ENCODE data around the gene OTOG. TPM values are rescaled to one million over a fixed set of nuclear protein-coding genes. Genes with fewer than 3 reads are reported as not detected.

OTOG gene
- total RNA-seq, 3 donors from 2014 or later (not counting 1 experiment from before 2014, with no cell fraction given): not detected

DNA sequence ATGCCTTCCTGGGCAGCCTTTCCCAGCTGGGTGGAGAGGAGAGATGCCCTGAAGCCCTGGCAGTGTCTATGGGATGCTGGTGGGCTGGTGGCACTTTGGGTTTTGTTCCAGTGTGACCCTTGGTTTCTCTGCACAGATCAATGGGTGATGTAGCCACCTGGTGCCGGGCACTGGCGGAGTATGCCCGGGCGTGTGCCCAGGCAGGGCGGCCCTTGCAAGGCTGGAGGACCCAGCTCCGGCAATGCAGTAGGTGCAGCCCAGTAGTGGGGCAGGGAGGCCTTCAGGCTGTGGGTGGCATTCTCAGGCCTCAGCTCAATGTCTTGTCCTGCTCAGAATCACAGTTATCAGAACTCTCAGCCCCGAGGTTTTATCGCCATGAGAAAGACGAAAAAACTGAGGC, 11.9 kb downstream of the OTOG start:
- 91% methylated on average over 9 of the region's 9 CpGs for WGBS (ENCODE audit: insufficient coverage)
- intact Hi-C loops (cut with micrococcal nuclease): no loop called here
- no peaks in the 10 kb centered on the region for H3K9me3 ChIP-seq (ENCODE audit: control insufficient read depth, insufficient read depth, low read length)
- peaks cover 0 to 5% of the 10 kb centered on the region in 2 donors for H3K4me1 Mint-ChIP-seq
- no peaks in the 10 kb centered on the region for H3K27me3 ChIP-seq (ENCODE audit: control insufficient read depth, insufficient read depth, low read length)
- H3K36me3 ChIP-seq (ENCODE audit: control insufficient read depth, insufficient read depth, low read length): no peaks in the 10 kb centered on the region
- no peak overlapping the region for H3K4me3 Mint-ChIP-seq
- no peaks in the 10 kb centered on the region for H3K4me1 ChIP-seq (ENCODE audit: control insufficient read depth, insufficient read depth, low read length)
- TF ChIP-seq CTCF (IDR thresholded peaks at IDR 0.05): no peak
- H3K27ac Mint-ChIP-seq: no peak overlapping the region
- no peaks in the 10 kb centered on the region for H3K9me3 Mint-ChIP-seq
- H3K4me3 ChIP-seq (ENCODE audit: low read length): no peak overlapping the region
- no peaks in the 10 kb centered on the region for H3K36me3 Mint-ChIP-seq
- ATAC-seq (no peak), DNase-seq (no peak)
- no peak overlapping the region for H3K27ac ChIP-seq (ENCODE audit: low read length)
- peaks cover 0 to 3% of the 10 kb centered on the region in 2 donors for H3K27me3 Mint-ChIP-seq (ENCODE audit: low read depth in 2 of 2)

GRCh38 chr11:17559341-17560087, 12.5 kb downstream of the OTOG start:
- Histone ChIP-seq H3K36me3 (ENCODE audit: control insufficient read depth, insufficient read depth, low read length) (no peaks in the 10 kb centered on the region), H3K4me1 (ENCODE audit: control insufficient read depth, insufficient read depth, low read length) (no peaks in the 10 kb centered on the region), H3K9me3 (ENCODE audit: control insufficient read depth, insufficient read depth, low read length) (no peaks in the 10 kb centered on the region), H3K4me3 (ENCODE audit: low read length) (no peak overlapping the region), H3K27ac (ENCODE audit: low read length) (no peak overlapping the region), H3K27me3 (ENCODE audit: control insufficient read depth, insufficient read depth, low read length) (no peaks in the 10 kb centered on the region)
- Mint-ChIP-seq H3K36me3 (no peaks in the 10 kb centered on the region), H3K9me3 (no peaks in the 10 kb centered on the region), H3K4me1 (peaks cover 0 to 5% of the 10 kb centered on the region in 2 donors), H3K4me3 (no peak overlapping the region), H3K27me3 (ENCODE audit: low read depth in 2 of 2) (peaks cover 0 to 3% of the 10 kb centered on the region in 2 donors), H3K27ac (no peak overlapping the region)
- ATAC-seq (no peak), DNase-seq (no peak)
- intact Hi-C loops (cut with micrococcal nuclease): no loop called here
- WGBS (ENCODE audit: insufficient coverage): 85% methylated on average over 9 of the region's 9 CpGs
- TF ChIP-seq CTCF (IDR thresholded peaks at IDR 0.05): no peak

GRCh38 chr11:17560281-17561110, 13.4 kb downstream of the OTOG start:
- no peak overlapping the region for H3K4me3 ChIP-seq (ENCODE audit: low read length)
- Mint-ChIP-seq H3K4me3 (no peak overlapping the region), H3K27ac (no peak overlapping the region), H3K27me3 (ENCODE audit: low read depth in 2 of 2) (peaks cover 0 to 3% of the 10 kb centered on the region in 2 donors), H3K4me1 (peaks cover 0 to 5% of the 10 kb centered on the region in 2 donors), H3K9me3 (no peaks in the 10 kb centered on the region), H3K36me3 (no peaks in the 10 kb centered on the region)
- TF ChIP-seq CTCF (IDR thresholded peaks at IDR 0.05): no peak
- H3K27me3 ChIP-seq (ENCODE audit: control insufficient read depth, insufficient read depth, low read length): no peaks in the 10 kb centered on the region
- DNase-seq (no peak), ATAC-seq (no peak)
- H3K36me3 ChIP-seq (ENCODE audit: control insufficient read depth, insufficient read depth, low read length): no peaks in the 10 kb centered on the region
- intact Hi-C loops (cut with micrococcal nuclease): no loop called here
- H3K27ac ChIP-seq (ENCODE audit: low read length): no peak overlapping the region
- H3K4me1 ChIP-seq (ENCODE audit: control insufficient read depth, insufficient read depth, low read length): no peaks in the 10 kb centered on the region
- H3K9me3 ChIP-seq (ENCODE audit: control insufficient read depth, insufficient read depth, low read length): no peaks in the 10 kb centered on the region
- 81% methylated on average over 12 of the region's 12 CpGs for WGBS (ENCODE audit: insufficient coverage)

All from natural killer cell (primary cell).